DOHH2 (cell line): Measurements from ENCODE around the gene PRRC2B.

Source experiments
- CTCF ChIP-seq: fragments of 200-600 bp; sonication (generic); IDR thresholded peaks from one replicate; pipeline ENCODE4 v1.5.1; 2014; ENCODE audit warnings: antibody characterized with exemption, mild to moderate bottlenecking, low read depth, low read length; ENCODE audit not compliant: poor library complexity, severe bottlenecking
- EZH2phosphoT487 ChIP-seq: fragments of 200-600 bp; sonication (generic); IDR thresholded peaks from 2 replicates; pipeline ENCODE4 v1.6.1; 2017; ENCODE audit warnings: borderline replicate concordance, mild to moderate bottlenecking, antibody characterized with exemption, low read length, moderate library complexity, mixed read lengths

GRCh38 chr9:131442351-131442750, 48.5 kb downstream of the PRRC2B start:
- TF ChIP-seq CTCF: no peak
- TF ChIP-seq EZH2phosphoT487: no peak
